Peyer's patch (tissue), 4 donors: ENCODE measurements around the gene GGA1. TPM values are rescaled to one million over a fixed set of nuclear protein-coding genes. Genes with fewer than 3 reads are reported as not detected.

ENCODE experiments used
- DNase-seq, 3 donors: peaks; one replicate each; pipeline ENCODE4 v3.0.0-alpha.2; 2017 to 2019
- H3K27ac ChIP-seq, 4 donors: fragments of 200-600 bp; sonication (generic); one replicate each; pipeline ENCODE4 v1.5.1; 2016 to 2019
- H3K27me3 ChIP-seq, 2 donors: fragments of 200-600 bp; sonication (generic); one replicate each; pipeline ENCODE4 v1.5.1; 2019
- H3K36me3 ChIP-seq, 3 donors: fragments of 200-600 bp; sonication (generic); one replicate each; pipeline ENCODE4 v1.5.1; 2016 to 2019
- H3K4me1 ChIP-seq, 4 donors: fragments of 200-600 bp; sonication (generic); one replicate each; pipeline ENCODE4 v1.5.1; 2016 to 2019
- H3K4me3 ChIP-seq, 4 donors: fragments of 200-600 bp; sonication (generic); 1 replicate in 3 of 4; 2 replicates in 1 of 4; pipeline ENCODE4 v1.5.1; 2016 to 2019; ENCODE audit warnings: mild to moderate bottlenecking in 1 of 4
- H3K9me3 ChIP-seq, 4 donors: fragments of 200-600 bp; sonication (generic); one replicate each; pipeline ENCODE4 v1.5.1; 2016 to 2019; ENCODE audit warnings: mild to moderate bottlenecking in 1 of 4
- CTCF ChIP-seq, 6 experiments: fragments of 450-650 bp in 4 of 6; fragments of 200-600 bp in 2 of 6; sonication (generic) in 1 of 6; IDR thresholded peaks; one replicate each; pipeline ENCODE4 v1.5.1; 2017 to 2019; ENCODE audit warnings: antibody characterized with exemption in 6 of 6, mild to moderate bottlenecking in 3 of 6, moderate library complexity in 1 of 6
- POLR2A ChIP-seq, 2 donors: fragments of 450-650 bp; IDR thresholded peaks; one replicate each; pipeline ENCODE4 v1.5.1; 2017; ENCODE audit warnings: antibody characterized with exemption in 2 of 2, mild to moderate bottlenecking in 2 of 2, moderate library complexity in 2 of 2
- small RNA-seq, 2 donors: library from RNA; depleted of rRNA; stranded (forward); fragments of <200 nt; gene quantifications; one replicate each; pipeline ENCODE3, GENCODE V24; 2016
- total RNA-seq, 4 donors: library from RNA; depleted of rRNA; stranded (reverse); fragments of >200 nt; gene quantifications; one replicate each; pipeline ENCODE4 v1.1.0, GENCODE V29; 2016

The GGA1 gene
- total RNA-seq, 4 donors from 2014 or later, result 67.1 to 189 (median 117) TPM

DNA sequence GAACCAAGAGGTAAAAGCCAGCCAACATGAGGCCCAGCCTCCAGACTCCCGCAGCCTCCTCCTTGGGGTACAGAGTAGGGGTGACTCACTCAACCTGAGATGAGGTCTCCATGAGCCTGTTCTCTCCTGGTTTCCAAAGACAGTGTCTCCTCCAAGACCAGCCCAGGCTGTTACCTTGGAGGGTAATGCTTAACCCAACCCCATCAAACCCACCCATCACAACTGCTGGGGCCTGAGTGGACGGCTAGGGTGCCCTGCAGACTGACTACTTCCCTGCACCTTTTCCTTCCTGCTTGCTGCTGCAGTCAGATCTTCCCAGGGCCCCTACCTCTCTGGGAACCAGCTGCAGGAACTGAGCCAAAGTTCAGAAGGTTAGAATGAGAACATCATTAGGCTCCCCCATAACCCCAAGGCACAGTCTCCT, 72.4 kb downstream of the GGA1 start:
- peak overlapping the region in 2 of 4 donors; percentile 14 to 30 for H3K27ac ChIP-seq
- DNase-seq, result no peak
- no peaks in the 10 kb centered on the region for H3K36me3 ChIP-seq
- no peak overlapping the region for H3K4me3 ChIP-seq
- H3K4me1 ChIP-seq, result peaks cover 0 to 48% (median 10%) of the 10 kb centered on the region in 4 donors
- no peaks in the 10 kb centered on the region for H3K27me3 ChIP-seq
- TF ChIP-seq CTCF (IDR thresholded peaks at IDR 0.05), result no peak
- no peak for TF ChIP-seq POLR2A (IDR thresholded peaks at IDR 0.05)
- no peaks in the 10 kb centered on the region for H3K9me3 ChIP-seq

- H3K4me3 ChIP-seq, result no peak overlapping the region
- H3K4me1 ChIP-seq, result peaks cover 0 to 44% (median 8%) of the 10 kb centered on the region in 4 donors
- H3K27ac ChIP-seq, result peak overlapping the region in 2 of 4 donors; percentile 14 to 30
- no peaks in the 10 kb centered on the region for H3K36me3 ChIP-seq
- DNase-seq, result peak; percentile 66 to 91 (median 79)
- H3K27me3 ChIP-seq, result no peaks in the 10 kb centered on the region
- no peaks in the 10 kb centered on the region for H3K9me3 ChIP-seq
- no peak for TF ChIP-seq POLR2A (IDR thresholded peaks at IDR 0.05)
- peak; percentile 77 to 96 (median 92) for TF ChIP-seq CTCF (IDR thresholded peaks at IDR 0.05)
These were observed 73.0 kb downstream of the GGA1 start for GRCh38 chr22:37681556-37682049.

Small RNAs within 50 kb of the gene (small RNA-seq; reads per million reads assigned to genes)
- gene RF00017 (0 reads per million in 2 donors), gene RN7SL385P (0 reads per million in 2 donors)

Other genes starting within 250 kb of the GGA1 start
- under 1 TPM in 1 of 4 donors, not detected in 3; under 0.01 TPM for gene ELFN2, start 181.4 kb upstream of the GGA1 start, total RNA-seq
- 10 to 100 TPM; 12.4 to 47.0 (median 26.5) TPM for gene MFNG, start 122.5 kb upstream of the GGA1 start, total RNA-seq
- 100 to 1,000 TPM in 3 of 4 donors, 10 to 100 TPM in 1; 74.3 to 142 (median 123) TPM for gene CARD10, start 89.4 kb upstream of the GGA1 start, total RNA-seq
- gene CDC42EP1, start 48.4 kb upstream of the GGA1 start, total RNA-seq, result 10 to 100 TPM; 22.3 to 41.0 (median 34.7) TPM
- gene LGALS2, start 28.7 kb upstream of the GGA1 start, total RNA-seq, result 100 to 1,000 TPM in 2 of 4 donors, 10 to 100 TPM in 2; 19.8 to 190 (median 92.7) TPM
- gene SH3BP1, start 30.8 kb downstream of the GGA1 start, total RNA-seq, result 100 to 1,000 TPM in 1 of 4 donors, 10 to 100 TPM in 3; 55.0 to 135 (median 71.8) TPM
- gene PDXP, start 49.9 kb downstream of the GGA1 start, total RNA-seq, result 100 to 1,000 TPM in 3 of 4 donors, 10 to 100 TPM in 1; 19.0 to 146 (median 111) TPM
- gene LGALS1, start 66.8 kb downstream of the GGA1 start, total RNA-seq, result 100 to 1,000 TPM in 1 of 4 donors, 10 to 100 TPM in 3; 44.8 to 352 (median 73.5) TPM
- gene NOL12, start 77.5 kb downstream of the GGA1 start, total RNA-seq, result 100 to 1,000 TPM in 1 of 4 donors, 10 to 100 TPM in 3; 37.5 to 144 (median 57.1) TPM
- 10 to 100 TPM; 54.6 to 89.1 (median 83.6) TPM for gene TRIOBP, start 88.2 kb downstream of the GGA1 start, total RNA-seq
- 1 to 10 TPM; 3.8 to 9.3 (median 8.9) TPM for gene GCAT, start 199.1 kb downstream of the GGA1 start, total RNA-seq
- gene GALR3, start 214.5 kb downstream of the GGA1 start, total RNA-seq, result not detected
- gene ANKRD54, start 235.5 kb downstream of the GGA1 start, total RNA-seq, result 10 to 100 TPM; 24.9 to 43.3 (median 33.8) TPM
- gene EIF3L, start 240.6 kb downstream of the GGA1 start, total RNA-seq, result 100 to 1,000 TPM; 123 to 229 (median 185) TPM